Activated naive CD8-positive, alpha-beta T cell treated with anti-CD3 and anti-CD28 coated beads, Interleukin-2, amount 10 ng/mL, durations not matched to agents 7 days and 5 days (primary cell): ENCODE results near the gene WDR36. TPM values are rescaled to one million over a fixed set of nuclear protein-coding genes. Genes with fewer than 3 reads are reported as not detected.

Experiments used
- ATAC-seq: fragments of 150-1000 bp; cut with Tn5 transposase; one replicate; pipeline ENCODE4 v1.10.0; 2021; ENCODE audit warnings: low read depth, moderate library complexity
- POLR2A ChIA-PET: fragments of 350-600 bp; sonication (Branson Sonifier 250); formaldehyde crosslinking; loops from one replicate; lab custom pipeline; 2021; ENCODE audit warnings: antibody characterized with exemption; lab: Charles Lee
- DNase-seq: peaks from one replicate; pipeline ENCODE4 v3.0.0; 2021
- H3K27ac Mint-ChIP-seq: one replicate; pipeline ENCODE4 v1.8.0; 2022; ENCODE audit warnings: mild to moderate bottlenecking, mixed read lengths
- H3K27me3 Mint-ChIP-seq: one replicate; pipeline ENCODE4 v1.8.0; 2022; ENCODE audit warnings: mild to moderate bottlenecking, moderate library complexity, mixed read lengths
- H3K36me3 Mint-ChIP-seq: one replicate; pipeline ENCODE4 v1.8.0; 2021; ENCODE audit warnings: mild to moderate bottlenecking, mixed read lengths
- H3K4me1 Mint-ChIP-seq: one replicate; pipeline ENCODE4 v1.8.0; 2021; ENCODE audit warnings: mixed read lengths
- H3K4me3 Mint-ChIP-seq: one replicate; pipeline ENCODE4 v1.8.0; 2022; ENCODE audit warnings: mild to moderate bottlenecking, moderate library complexity, mixed read lengths
- H3K9me3 Mint-ChIP-seq: one replicate; pipeline ENCODE4 v1.8.0; 2021; ENCODE audit warnings: mixed read lengths
- total RNA-seq, 2 experiments: library from RNA; stranded (reverse); gene quantifications; one replicate each; pipeline ENCODE4 v1.2.3, GENCODE V29; 2021

WDR36 gene
- total RNA-seq = 10 to 100 TPM; 25.9 to 26.4 TPM

DNA sequence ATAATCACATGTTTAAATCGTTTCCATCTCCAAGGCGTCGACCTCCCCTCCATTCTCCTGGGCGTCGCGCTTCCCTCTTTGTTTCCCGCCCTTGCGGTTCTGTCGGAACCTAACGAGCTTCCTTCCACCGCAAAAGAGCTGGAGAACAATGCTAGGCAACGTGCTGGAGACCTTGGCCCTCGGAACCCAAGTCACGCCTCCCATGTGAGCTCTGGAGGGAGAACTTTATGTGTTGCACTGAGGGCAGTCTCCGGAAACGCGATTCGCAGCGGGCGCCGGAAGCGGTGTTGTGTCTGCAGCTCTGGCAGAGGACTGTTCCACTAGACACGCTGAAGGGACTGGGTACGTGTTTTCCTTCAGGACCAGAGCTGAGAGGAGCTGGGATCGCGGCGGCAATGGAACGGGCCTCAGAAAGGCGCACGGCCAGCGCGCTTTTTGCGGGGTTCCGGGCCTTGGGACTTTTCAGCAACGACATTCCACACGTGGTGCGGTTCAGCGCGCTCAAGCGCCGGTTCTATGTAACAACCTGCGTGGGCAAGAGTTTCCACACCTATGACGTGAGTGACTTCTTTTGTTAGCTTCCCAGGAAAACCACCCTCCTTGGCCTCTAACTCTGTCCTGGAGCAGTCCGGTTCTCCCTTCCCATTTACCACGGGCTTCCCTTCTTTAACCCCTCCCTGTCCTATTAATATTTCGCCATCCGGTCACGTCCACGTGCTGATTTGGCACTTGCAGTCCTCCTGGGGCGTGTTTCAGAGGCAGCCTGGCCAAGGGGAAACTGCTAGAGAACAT lies at the start of gene WDR36:
Gene WDR36 (plus strand): TSS at position 287 of the 792 bp plus-strand sequence. CDS start 109 bp downstream, at position 396.
- H3K27me3 Mint-ChIP-seq = peaks cover 2% of the 10 kb centered on the region
- POLR2A ChIA-PET = interaction anchor here (0.8 to 1.4 kb wide), 3 partner anchors 13 to 353 kb away, joined by 3 to 7 read pairs (median 4); partner anchors contain the start of gene SLC25A46
- H3K4me1 Mint-ChIP-seq = peaks cover 22% of the 10 kb centered on the region

DNA sequence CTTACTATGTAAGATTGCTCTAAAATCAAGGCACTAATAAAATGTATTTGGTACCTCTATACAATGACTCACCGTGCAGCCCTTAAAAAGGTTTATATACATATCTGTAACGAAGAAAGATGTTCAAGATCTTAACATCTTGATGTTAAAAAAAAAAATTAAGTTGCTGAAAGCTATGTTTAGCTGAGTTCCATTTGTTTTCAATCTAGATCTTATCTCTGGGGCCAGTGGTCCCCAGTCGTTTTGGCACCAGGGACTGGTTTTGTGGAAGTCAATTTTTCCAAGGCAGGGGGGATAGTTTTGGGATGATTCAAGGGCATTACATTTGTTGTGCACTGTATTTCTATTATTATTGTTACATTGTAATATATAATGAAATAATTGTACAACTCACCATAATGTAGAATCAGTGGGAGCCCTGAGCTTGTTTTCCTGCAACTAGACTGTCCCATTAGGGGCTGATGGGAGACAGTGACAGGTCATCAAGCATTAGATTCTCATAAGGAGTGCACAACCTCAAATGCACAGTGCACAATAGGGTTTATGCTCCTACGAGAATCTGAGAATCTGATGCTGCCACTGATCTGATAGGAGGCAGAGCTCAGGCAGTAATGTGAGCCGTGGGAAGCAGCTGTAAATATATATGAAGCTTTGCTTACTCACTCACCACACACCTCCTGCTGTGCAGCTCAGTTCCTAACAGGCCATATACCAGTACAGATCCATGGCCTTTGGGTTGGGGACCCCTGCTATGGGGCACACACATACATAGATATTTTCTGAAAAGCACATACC lies 48.2 kb upstream of the WDR36 start:
- H3K4me1 Mint-ChIP-seq = no peaks in the 10 kb centered on the region
- POLR2A ChIA-PET = no interaction called here
- H3K36me3 Mint-ChIP-seq = no peaks in the 10 kb centered on the region
- H3K27ac Mint-ChIP-seq = no peak overlapping the region
- no peak for ATAC-seq
- H3K9me3 Mint-ChIP-seq = peaks cover 4% of the 10 kb centered on the region
- no peak overlapping the region for H3K4me3 Mint-ChIP-seq
- peaks cover 10% of the 10 kb centered on the region for H3K27me3 Mint-ChIP-seq
- DNase-seq = no peak

More for the DNA sequence above, at the start of gene WDR36:
- Mint-ChIP-seq H3K27ac (peak within 1 kb of the TSS; percentile 89), H3K9me3 (peaks cover 2% of the 10 kb centered on the region), H3K4me3 (peak within 1 kb of the TSS; percentile 90), H3K36me3 (peaks cover 3% of the 10 kb centered on the region)
- ATAC-seq (peak; percentile 92), DNase-seq (peak; percentile 89)

DNA sequence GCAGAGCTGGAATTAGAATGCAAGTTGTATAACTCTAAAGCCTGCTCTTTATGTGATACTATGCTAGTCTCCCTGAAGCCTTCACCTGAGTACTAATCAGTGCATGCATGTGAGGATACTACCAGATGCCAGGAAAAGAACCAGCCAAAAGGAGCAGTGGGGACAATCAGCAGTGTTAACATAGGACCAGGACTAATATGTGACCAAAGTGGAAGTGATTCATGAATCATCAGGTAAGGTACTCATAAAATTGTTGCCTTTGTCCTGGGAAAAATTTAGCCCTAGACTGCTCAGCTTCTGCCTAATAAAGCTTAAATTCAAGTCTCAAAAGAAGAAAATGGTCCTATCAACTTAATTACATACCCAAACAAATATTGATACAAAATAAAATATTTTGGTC lies 34.1 kb upstream of the WDR36 start:
- peaks cover 23% of the 10 kb centered on the region for H3K27me3 Mint-ChIP-seq
- H3K9me3 Mint-ChIP-seq = peaks cover 2% of the 10 kb centered on the region
- POLR2A ChIA-PET = no interaction called here
- no peak for ATAC-seq
- DNase-seq = no peak
- no peak overlapping the region for H3K27ac Mint-ChIP-seq
- no peaks in the 10 kb centered on the region for H3K4me1 Mint-ChIP-seq
- no peaks in the 10 kb centered on the region for H3K36me3 Mint-ChIP-seq
- no peak overlapping the region for H3K4me3 Mint-ChIP-seq

- POLR2A ChIA-PET = no interaction called here
- no peak overlapping the region for H3K27ac Mint-ChIP-seq
Measured at GRCh38 chr5:111060169-111060568, 32.0 kb upstream of the WDR36 start.

GRCh38 chr5:111061618-111062017 lies 30.5 kb upstream of the WDR36 start:
- no peaks in the 10 kb centered on the region for H3K36me3 Mint-ChIP-seq
- ATAC-seq (no peak), DNase-seq (no peak)
- no peak overlapping the region for H3K27ac Mint-ChIP-seq
- H3K27me3 Mint-ChIP-seq = peaks cover 26% of the 10 kb centered on the region
- POLR2A ChIA-PET = no interaction called here
- no peaks in the 10 kb centered on the region for H3K9me3 Mint-ChIP-seq
- no peak overlapping the region for H3K4me3 Mint-ChIP-seq
- no peaks in the 10 kb centered on the region for H3K4me1 Mint-ChIP-seq

More at GRCh38 chr5:111060169-111060568, 32.0 kb upstream of the WDR36 start:
- H3K27me3 Mint-ChIP-seq = peaks cover 32% of the 10 kb centered on the region
- ATAC-seq (no peak), DNase-seq (no peak)
- H3K36me3 Mint-ChIP-seq = no peaks in the 10 kb centered on the region
- no peaks in the 10 kb centered on the region for H3K4me1 Mint-ChIP-seq
- peaks cover 2% of the 10 kb centered on the region for H3K9me3 Mint-ChIP-seq
- no peak overlapping the region for H3K4me3 Mint-ChIP-seq

DNA sequence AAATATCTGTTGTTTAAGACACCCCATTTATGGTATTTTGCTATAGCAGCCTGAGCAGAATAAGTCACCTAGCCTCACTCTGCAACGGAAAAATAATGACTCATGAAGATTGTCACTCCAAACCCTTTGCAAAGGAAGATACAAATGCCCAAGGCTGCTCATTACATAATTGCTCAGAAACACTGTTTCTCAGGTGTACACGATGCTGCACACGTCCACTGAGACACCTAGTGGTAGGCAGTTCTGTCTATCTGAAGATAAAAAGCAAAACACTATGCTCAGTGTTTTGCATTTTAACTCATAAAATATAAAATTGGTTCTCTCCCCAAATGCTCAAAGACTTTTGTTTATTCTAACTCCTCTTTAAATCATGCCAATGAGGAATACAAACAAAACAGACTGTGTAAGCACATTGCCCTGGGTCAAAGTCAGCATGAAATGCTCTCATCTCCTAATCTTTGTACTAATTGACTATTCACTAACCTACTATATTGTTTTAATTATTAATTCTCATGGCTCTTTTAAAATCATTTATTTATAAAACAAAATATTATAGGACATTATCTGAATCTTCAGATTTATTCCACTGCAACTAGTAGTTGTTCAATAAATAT lies 28.3 kb upstream of the WDR36 start:
- DNase-seq (no peak), ATAC-seq (no peak)
- Mint-ChIP-seq H3K4me1 (no peaks in the 10 kb centered on the region), H3K4me3 (no peak overlapping the region), H3K9me3 (no peaks in the 10 kb centered on the region), H3K27ac (no peak overlapping the region), H3K27me3 (peaks cover 36% of the 10 kb centered on the region), H3K36me3 (no peaks in the 10 kb centered on the region)
- POLR2A ChIA-PET = no interaction called here

GRCh38 chr5:111066261-111066938 lies 25.7 kb upstream of the WDR36 start:
- peaks cover 5% of the 10 kb centered on the region for H3K4me1 Mint-ChIP-seq
- DNase-seq = no peak
- H3K9me3 Mint-ChIP-seq = no peaks in the 10 kb centered on the region
- H3K36me3 Mint-ChIP-seq = no peaks in the 10 kb centered on the region
- peaks cover 57% of the 10 kb centered on the region for H3K27me3 Mint-ChIP-seq
- H3K4me3 Mint-ChIP-seq = no peak overlapping the region
- H3K27ac Mint-ChIP-seq = no peak overlapping the region
- POLR2A ChIA-PET = no interaction called here
- ATAC-seq = no peak

- POLR2A ChIA-PET = no interaction called here
- Mint-ChIP-seq H3K27ac (no peak overlapping the region), H3K4me1 (peaks cover 15% of the 10 kb centered on the region), H3K36me3 (peaks cover under 1% of the 10 kb centered on the region), H3K9me3 (no peaks in the 10 kb centered on the region), H3K4me3 (no peak overlapping the region), H3K27me3 (peaks cover 70% of the 10 kb centered on the region)
- ATAC-seq (no peak), DNase-seq (no peak)
Measured at GRCh38 chr5:111068213-111068612, 23.9 kb upstream of the WDR36 start.

GRCh38 chr5:111069839-111070238 lies 22.3 kb upstream of the WDR36 start:
- Mint-ChIP-seq H3K36me3 (peaks cover 3% of the 10 kb centered on the region), H3K4me1 (peaks cover 25% of the 10 kb centered on the region), H3K9me3 (no peaks in the 10 kb centered on the region), H3K4me3 (no peak overlapping the region), H3K27ac (no peak overlapping the region), H3K27me3 (peaks cover 67% of the 10 kb centered on the region)
- POLR2A ChIA-PET = no interaction called here
- DNase-seq = no peak
- ATAC-seq = no peak

DNA sequence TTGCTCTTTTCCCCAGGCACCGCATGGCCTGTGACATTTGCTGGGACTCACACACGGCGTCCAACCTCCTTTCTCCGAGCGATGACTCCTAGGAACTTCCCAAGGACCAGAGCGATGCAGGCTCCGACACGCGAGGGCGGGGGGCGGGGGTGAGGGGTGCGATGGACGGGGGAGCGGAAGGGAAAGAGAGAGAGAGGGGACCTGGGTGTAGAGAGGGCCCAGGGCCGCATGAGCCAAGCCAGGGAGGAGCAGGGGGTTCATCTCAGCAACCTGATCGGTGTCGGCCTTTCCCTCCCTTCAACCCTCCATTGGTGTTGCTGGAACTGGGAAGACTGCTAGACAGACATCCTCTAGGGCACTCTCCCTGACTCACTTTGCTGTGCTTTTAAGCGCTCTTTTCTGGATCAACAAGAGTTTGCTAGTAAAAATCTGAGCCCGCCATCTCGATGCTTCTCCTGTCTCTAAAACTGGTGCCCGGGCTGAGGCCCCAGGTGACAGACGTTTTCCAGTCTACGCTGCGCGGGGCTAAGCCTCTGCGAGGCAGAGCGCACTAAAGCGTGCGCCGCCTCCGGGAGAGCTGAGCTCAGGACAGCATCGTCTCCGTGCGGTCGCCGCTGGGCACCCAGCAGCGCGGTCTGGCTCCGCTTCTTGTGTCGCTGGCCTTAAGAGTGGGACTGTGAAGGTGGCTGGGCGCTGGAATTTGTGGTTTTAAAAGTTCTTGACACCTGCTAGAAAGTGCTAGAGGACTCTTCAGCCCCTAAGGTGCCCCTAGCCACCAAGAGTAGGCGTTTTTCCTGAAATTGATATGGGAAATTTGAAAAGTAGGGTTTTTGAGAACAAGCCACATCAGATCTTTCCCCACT lies 21.6 kb upstream of the WDR36 start:
- H3K9me3 Mint-ChIP-seq = no peaks in the 10 kb centered on the region

GRCh38 chr5:111071413-111071812 lies 20.7 kb upstream of the WDR36 start, which contains the start of gene TSLP:
TSLP (plus strand) TSS chr5:111071713; CDS start chr5:111071891, 178 bp downstream.
- Mint-ChIP-seq H3K4me1 (peaks cover 26% of the 10 kb centered on the region), H3K27me3 (peaks cover 64% of the 10 kb centered on the region), H3K9me3 (no peaks in the 10 kb centered on the region), H3K36me3 (peaks cover 3% of the 10 kb centered on the region), H3K4me3 (peak within 1 kb of the TSS; percentile 99), H3K27ac (no peak within 1 kb of the TSS)
- ATAC-seq (no peak), DNase-seq (no peak)
- POLR2A ChIA-PET = no interaction called here

More for the DNA sequence above, 21.6 kb upstream of the WDR36 start:
- peaks cover 25% of the 10 kb centered on the region for H3K4me1 Mint-ChIP-seq
- H3K27ac Mint-ChIP-seq = no peak overlapping the region
- peaks cover 3% of the 10 kb centered on the region for H3K36me3 Mint-ChIP-seq
- ATAC-seq (peak; percentile 42), DNase-seq (peak; percentile 51)
- peak overlapping the region; percentile 64 for H3K4me3 Mint-ChIP-seq
- peaks cover 64% of the 10 kb centered on the region for H3K27me3 Mint-ChIP-seq
- POLR2A ChIA-PET = no interaction called here
